Neural progenitor cell (in vitro differentiated cells): ENCODE measurements around the gene NSUN6. TPM values are rescaled to one million over a fixed set of nuclear protein-coding genes. Genes with fewer than 3 reads are reported as not detected.

Experiments used
- DNase-seq: peaks from one replicate; pipeline ENCODE4 v3.0.0-alpha.2; 2016; ENCODE audit warnings: low spot score
- H2AFZ ChIP-seq: fragments of 200-600 bp; sonication (generic); replicated peaks from 2 replicates; pipeline ENCODE4 v1.6.1; 2016; ENCODE audit warnings: antibody characterized with exemption
- H3F3A ChIP-seq: fragments of 200-600 bp; sonication (generic); 2 replicates; pipeline ENCODE4 v1.6.1; 2016; ENCODE audit warnings: antibody characterized with exemption, low read depth
- H3K27ac ChIP-seq: fragments of 200-600 bp; sonication (generic); 2 replicates; pipeline ENCODE4 v1.5.1; 2016; ENCODE audit warnings: mild to moderate bottlenecking
- H3K27me3 ChIP-seq: fragments of 200-600 bp; sonication (generic); 2 replicates; pipeline ENCODE4 v1.6.1; 2016; ENCODE audit warnings: mild to moderate bottlenecking, moderate library complexity
- H3K36me3 ChIP-seq: fragments of 200-600 bp; sonication (generic); 2 replicates; pipeline ENCODE4 v1.5.1; 2016
- H3K4me1 ChIP-seq: fragments of 200-600 bp; sonication (generic); 2 replicates; pipeline ENCODE4 v1.6.1; 2016; ENCODE audit warnings: mixed run types
- H3K4me2 ChIP-seq: fragments of 200-600 bp; sonication (generic); 2 replicates; pipeline ENCODE4 v1.6.1; 2016
- H3K4me3 ChIP-seq: fragments of 200-600 bp; sonication (generic); 2 replicates; pipeline ENCODE4 v1.5.1; 2016
- H3K79me2 ChIP-seq: fragments of 200-600 bp; sonication (generic); 2 replicates; pipeline ENCODE4 v1.6.1; 2016; ENCODE audit warnings: low read depth
- H3K9ac ChIP-seq: fragments of 200-600 bp; sonication (generic); 2 replicates; pipeline ENCODE4 v1.6.1; 2016
- H3K9me3 ChIP-seq: fragments of 200-600 bp; sonication (generic); 2 replicates; pipeline ENCODE4 v1.5.1; 2016; ENCODE audit warnings: low read depth
- H4K20me1 ChIP-seq: fragments of 200-600 bp; sonication (generic); 2 replicates; pipeline ENCODE4 v1.6.1; 2016; ENCODE audit warnings: low read depth
- H3K27ac Mint-ChIP-seq: 3 replicates; pipeline ENCODE4 v1.8.0; 2021; ENCODE audit warnings: mixed read lengths
- H3K27me3 Mint-ChIP-seq: 2 replicates; pipeline ENCODE4 v1.8.0; 2022; ENCODE audit warnings: low read depth, mild to moderate bottlenecking, inconsistent platforms, moderate library complexity, mixed read lengths; ENCODE audit not compliant: insufficient read depth
- H3K36me3 Mint-ChIP-seq: 3 replicates; pipeline ENCODE4 v1.8.0; 2021; ENCODE audit warnings: mixed read lengths
- H3K4me1 Mint-ChIP-seq: 3 replicates; pipeline ENCODE4 v1.8.0; 2021; ENCODE audit warnings: mixed read lengths
- H3K4me3 Mint-ChIP-seq: 3 replicates; pipeline ENCODE4 v1.8.0; 2021; ENCODE audit warnings: mild to moderate bottlenecking, moderate library complexity, mixed read lengths
- H3K9me3 Mint-ChIP-seq: 3 replicates; pipeline ENCODE4 v1.8.0; 2020; ENCODE audit warnings: mixed read lengths
- EZH2 ChIP-seq: fragments of 200-600 bp; sonication (generic); IDR thresholded peaks from 2 replicates; pipeline ENCODE4 v1.6.1; 2017; ENCODE audit warnings: antibody characterized with exemption, mild to moderate bottlenecking, moderate library complexity
- EZH2phosphoT487 ChIP-seq: fragments of 200-600 bp; sonication (generic); IDR thresholded peaks from 2 replicates; pipeline ENCODE4 v1.6.1; 2017; ENCODE audit warnings: antibody characterized with exemption
- total RNA-seq: library from RNA; depleted of rRNA; stranded (reverse); fragments of >200 nt; gene quantifications from 2 replicates; pipeline ENCODE4 v1.2.3, GENCODE V29; 2015; ENCODE audit warnings: low replicate concordance
- TF ChIP-seq, protein P1 (sequence below): fragments of 200-600 bp; sonication (generic); IDR thresholded peaks from 2 replicates; pipeline ENCODE4 v1.5.1; 2017; ENCODE audit warnings: antibody characterized with exemption, mild to moderate bottlenecking

Gene NSUN6
- total RNA-seq, 1 donor from 2014 or later = 21.9 TPM

DNA sequence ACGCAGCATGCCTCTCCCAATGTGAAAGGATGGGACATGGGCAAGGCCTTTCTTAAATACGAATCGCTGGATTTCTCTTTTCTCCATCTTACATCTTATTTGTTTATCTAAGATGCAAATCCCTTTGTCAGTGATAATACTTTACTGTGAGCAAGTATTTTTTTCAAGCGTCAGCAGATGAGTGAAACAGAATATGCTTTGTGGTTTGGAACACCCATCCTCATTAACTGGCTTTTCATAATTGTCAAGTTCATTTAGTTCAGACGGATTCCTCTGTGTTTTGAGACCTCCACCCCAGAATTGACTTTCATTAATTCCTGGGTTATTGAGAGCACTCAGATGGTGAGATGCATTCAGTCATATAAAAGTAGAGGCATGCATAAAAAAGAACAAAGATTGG, 149.8 kb downstream of the NSUN6 start:
- H3K36me3 Mint-ChIP-seq = no peaks in the 10 kb centered on the region
- DNase-seq = no peak
- H3K27ac Mint-ChIP-seq = no peak overlapping the region
- Histone ChIP-seq H4K20me1 (no peaks in the 10 kb centered on the region), H3K4me2 (no peak overlapping the region), H3K27ac (no peak overlapping the region), H3K79me2 (no peaks in the 10 kb centered on the region), H3K27me3 (no peaks in the 10 kb centered on the region), H3K9ac (no peak overlapping the region), H3K9me3 (no peaks in the 10 kb centered on the region), H3K4me3 (no peak overlapping the region), H3F3A (no peaks in the 10 kb centered on the region), H3K4me1 (peaks cover 12% of the 10 kb centered on the region), H2AFZ (no peak overlapping the region), H3K36me3 (no peaks in the 10 kb centered on the region)
- peaks cover 3% of the 10 kb centered on the region for H3K4me1 Mint-ChIP-seq
- no peak overlapping the region for H3K4me3 Mint-ChIP-seq
- no peaks in the 10 kb centered on the region for H3K9me3 Mint-ChIP-seq
- no peaks in the 10 kb centered on the region for H3K27me3 Mint-ChIP-seq
- TF ChIP-seq EZH2phosphoT487 (no peak), EZH2 (no peak)
- TF ChIP-seq, protein P1, sequence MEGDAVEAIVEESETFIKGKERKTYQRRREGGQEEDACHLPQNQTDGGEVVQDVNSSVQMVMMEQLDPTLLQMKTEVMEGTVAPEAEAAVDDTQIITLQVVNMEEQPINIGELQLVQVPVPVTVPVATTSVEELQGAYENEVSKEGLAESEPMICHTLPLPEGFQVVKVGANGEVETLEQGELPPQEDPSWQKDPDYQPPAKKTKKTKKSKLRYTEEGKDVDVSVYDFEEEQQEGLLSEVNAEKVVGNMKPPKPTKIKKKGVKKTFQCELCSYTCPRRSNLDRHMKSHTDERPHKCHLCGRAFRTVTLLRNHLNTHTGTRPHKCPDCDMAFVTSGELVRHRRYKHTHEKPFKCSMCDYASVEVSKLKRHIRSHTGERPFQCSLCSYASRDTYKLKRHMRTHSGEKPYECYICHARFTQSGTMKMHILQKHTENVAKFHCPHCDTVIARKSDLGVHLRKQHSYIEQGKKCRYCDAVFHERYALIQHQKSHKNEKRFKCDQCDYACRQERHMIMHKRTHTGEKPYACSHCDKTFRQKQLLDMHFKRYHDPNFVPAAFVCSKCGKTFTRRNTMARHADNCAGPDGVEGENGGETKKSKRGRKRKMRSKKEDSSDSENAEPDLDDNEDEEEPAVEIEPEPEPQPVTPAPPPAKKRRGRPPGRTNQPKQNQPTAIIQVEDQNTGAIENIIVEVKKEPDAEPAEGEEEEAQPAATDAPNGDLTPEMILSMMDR = no peak

DNA sequence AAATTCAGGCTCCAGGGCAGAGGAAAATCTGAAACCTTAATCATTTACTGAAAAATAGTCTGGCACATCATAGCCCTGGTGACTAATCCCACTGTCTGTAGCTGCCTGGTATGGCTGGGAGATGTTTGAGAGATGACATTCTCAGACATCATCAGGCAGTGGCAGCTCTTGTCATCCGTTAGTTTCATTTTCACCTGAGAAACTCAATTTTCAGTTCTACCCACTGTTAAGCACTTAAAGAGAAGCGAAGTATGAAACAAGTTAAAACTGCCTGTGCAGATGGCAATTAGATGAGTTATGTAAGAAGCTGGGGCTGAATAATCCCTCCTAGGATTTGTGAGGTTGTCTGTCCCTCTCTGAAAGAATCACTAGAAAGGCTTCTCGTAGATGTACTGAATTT, 150.2 kb downstream of the NSUN6 start:
- Histone ChIP-seq H3K36me3 (no peaks in the 10 kb centered on the region), H3K4me3 (no peak overlapping the region), H3K79me2 (no peaks in the 10 kb centered on the region), H3K9ac (no peak overlapping the region), H3F3A (no peaks in the 10 kb centered on the region), H2AFZ (no peak overlapping the region), H3K27ac (no peak overlapping the region), H3K27me3 (no peaks in the 10 kb centered on the region), H3K4me1 (peaks cover 12% of the 10 kb centered on the region), H3K9me3 (no peaks in the 10 kb centered on the region), H3K4me2 (no peak overlapping the region), H4K20me1 (no peaks in the 10 kb centered on the region)
- H3K4me3 Mint-ChIP-seq = no peak overlapping the region
- H3K4me1 Mint-ChIP-seq = peaks cover 3% of the 10 kb centered on the region
- TF ChIP-seq, protein P1 = no peak
- TF ChIP-seq EZH2phosphoT487 = no peak
- no peak for TF ChIP-seq EZH2
- H3K27me3 Mint-ChIP-seq = no peaks in the 10 kb centered on the region
- no peaks in the 10 kb centered on the region for H3K36me3 Mint-ChIP-seq
- no peak for DNase-seq
- no peak overlapping the region for H3K27ac Mint-ChIP-seq
- H3K9me3 Mint-ChIP-seq = no peaks in the 10 kb centered on the region

DNA sequence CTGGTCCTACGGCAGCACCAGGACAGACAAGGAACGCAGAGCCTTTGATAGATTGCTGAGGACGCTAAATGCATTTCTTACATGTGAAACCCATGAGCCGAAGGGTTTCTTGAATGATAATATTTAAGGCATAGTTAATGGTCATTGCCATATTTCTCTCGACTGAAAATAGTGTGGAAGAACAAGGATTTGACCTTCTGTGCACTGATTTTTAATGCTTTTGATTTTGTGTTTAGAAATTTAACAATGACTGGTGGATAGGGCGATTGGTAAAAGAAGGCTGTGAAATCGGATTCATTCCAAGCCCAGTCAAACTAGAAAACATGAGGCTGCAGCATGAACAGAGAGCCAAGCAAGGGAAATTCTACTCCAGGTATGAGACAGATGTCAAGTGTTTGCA, 150.8 kb downstream of the NSUN6 start:
- no peaks in the 10 kb centered on the region for H3F3A ChIP-seq
- H3K9ac ChIP-seq = no peak overlapping the region
- no peak overlapping the region for H3K27ac ChIP-seq
- H3K27me3 ChIP-seq = no peaks in the 10 kb centered on the region
- Mint-ChIP-seq H3K4me1 (peaks cover 3% of the 10 kb centered on the region), H3K27me3 (no peaks in the 10 kb centered on the region), H3K36me3 (no peaks in the 10 kb centered on the region), H3K9me3 (no peaks in the 10 kb centered on the region), H3K4me3 (no peak overlapping the region), H3K27ac (no peak overlapping the region)
- no peak overlapping the region for H2AFZ ChIP-seq
- H3K36me3 ChIP-seq = no peaks in the 10 kb centered on the region
- H4K20me1 ChIP-seq = no peaks in the 10 kb centered on the region
- H3K4me3 ChIP-seq = no peak overlapping the region
- no peak for TF ChIP-seq EZH2
- no peak for TF ChIP-seq EZH2phosphoT487
- TF ChIP-seq, protein P1 = no peak
- no peak for DNase-seq
- H3K4me1 ChIP-seq = peaks cover 12% of the 10 kb centered on the region
- no peaks in the 10 kb centered on the region for H3K79me2 ChIP-seq
- no peaks in the 10 kb centered on the region for H3K9me3 ChIP-seq
- no peak overlapping the region for H3K4me2 ChIP-seq

DNA sequence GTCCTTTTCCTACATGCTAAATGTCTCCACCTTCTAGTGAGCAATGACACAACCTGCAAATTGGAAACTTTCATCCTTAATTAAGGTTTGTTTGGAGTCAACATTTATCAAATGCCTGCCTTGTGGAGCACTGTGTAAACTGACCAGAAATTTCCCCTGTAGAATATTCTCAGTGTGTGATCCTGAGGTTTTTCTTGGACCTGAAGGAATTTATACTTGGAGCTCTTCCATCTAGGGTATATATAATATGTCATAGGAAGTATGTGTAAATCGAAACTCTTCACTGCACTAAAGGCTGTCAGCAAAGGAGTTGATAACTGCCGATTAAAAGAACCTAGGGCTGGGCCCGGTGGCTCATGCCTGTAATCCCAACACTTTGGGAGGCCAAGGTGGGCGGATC, 152.4 kb downstream of the NSUN6 start:
- Histone ChIP-seq H3K9ac (no peak overlapping the region), H3K9me3 (no peaks in the 10 kb centered on the region), H3K36me3 (no peaks in the 10 kb centered on the region), H3K79me2 (no peaks in the 10 kb centered on the region), H3K4me3 (no peak overlapping the region), H3K4me2 (no peak overlapping the region), H4K20me1 (no peaks in the 10 kb centered on the region), H3K27me3 (no peaks in the 10 kb centered on the region), H3K27ac (no peak overlapping the region), H2AFZ (no peak overlapping the region), H3F3A (no peaks in the 10 kb centered on the region), H3K4me1 (peaks cover 12% of the 10 kb centered on the region)
- Mint-ChIP-seq H3K36me3 (no peaks in the 10 kb centered on the region), H3K9me3 (no peaks in the 10 kb centered on the region), H3K27me3 (no peaks in the 10 kb centered on the region), H3K4me1 (peaks cover 3% of the 10 kb centered on the region), H3K4me3 (no peak overlapping the region), H3K27ac (no peak overlapping the region)
- DNase-seq = no peak
- TF ChIP-seq, protein P1 = no peak
- TF ChIP-seq EZH2 = no peak
- TF ChIP-seq EZH2phosphoT487 = no peak
